HAP-1 (cell line): ENCODE measurements around the gene SRSF12.

Experiments used
- DNase-seq, 2 experiments: peaks; one replicate each; pipeline ENCODE4 v3.0.0-alpha.2; 2016 to 2020; ENCODE audit warnings: low spot score in 2 of 2
- H3K27me3 ChIP-seq: fragments of 250-450 bp; sonication (Bioruptor Pico); 2 replicates; pipeline ENCODE4 v1.5.1; 2020; ENCODE audit warnings: low read depth, mild to moderate bottlenecking, moderate library complexity
- H3K36me3 ChIP-seq: fragments of 250-450 bp; sonication (Bioruptor Pico); replicated peaks from 2 replicates; pipeline ENCODE4 v1.5.1; 2020; ENCODE audit warnings: mild to moderate bottlenecking
- H3K4me1 ChIP-seq: fragments of 250-450 bp; sonication (Bioruptor Pico); 2 replicates; pipeline ENCODE4 v1.5.1; 2020; ENCODE audit warnings: mild to moderate bottlenecking
- H3K4me3 ChIP-seq: fragments of 250-450 bp; sonication (Bioruptor Pico); 2 replicates; pipeline ENCODE4 v1.5.1; 2020; ENCODE audit warnings: mild to moderate bottlenecking, moderate library complexity
- H3K9me3 ChIP-seq: fragments of 250-450 bp; sonication (Bioruptor Pico); 2 replicates; pipeline ENCODE4 v1.5.1; 2020; ENCODE audit warnings: mild to moderate bottlenecking, moderate library complexity
- in situ Hi-C: fragments of 300-500 bp; cut with MboI; formaldehyde crosslinking; loops from 3 replicates; pipeline ENCODE4 v1.14.3; 2020; ENCODE audit warnings: low sequenced_read_pairs, inconsistent platforms, mixed read lengths

SRSF12 gene

GRCh38 chr6:89050697-89051096 lies 67.2 kb downstream of the SRSF12 start:
- H3K27me3 ChIP-seq: no peaks in the 10 kb centered on the region
- in situ Hi-C loops: no loop called here
- H3K9me3 ChIP-seq: no peaks in the 10 kb centered on the region
- DNase-seq: no peak
- no peak overlapping the region for H3K4me3 ChIP-seq
- H3K4me1 ChIP-seq: no peaks in the 10 kb centered on the region
- no peaks in the 10 kb centered on the region for H3K36me3 ChIP-seq

GRCh38 chr6:89050155-89050554 lies 67.7 kb downstream of the SRSF12 start:
- H3K36me3 ChIP-seq: no peaks in the 10 kb centered on the region
- DNase-seq: no peak

GRCh38 chr6:89048985-89049384 lies 68.9 kb downstream of the SRSF12 start:
- Histone ChIP-seq H3K9me3 (no peaks in the 10 kb centered on the region), H3K27me3 (no peaks in the 10 kb centered on the region), H3K4me3 (no peak overlapping the region), H3K36me3 (no peaks in the 10 kb centered on the region), H3K4me1 (no peaks in the 10 kb centered on the region)
- DNase-seq: no peak
- in situ Hi-C loops: no loop called here

More at GRCh38 chr6:89050155-89050554, 67.7 kb downstream of the SRSF12 start:
- Histone ChIP-seq H3K9me3 (no peaks in the 10 kb centered on the region), H3K4me1 (no peaks in the 10 kb centered on the region), H3K27me3 (no peaks in the 10 kb centered on the region), H3K4me3 (no peak overlapping the region)
- in situ Hi-C loops: no loop called here

- H3K36me3 ChIP-seq: no peaks in the 10 kb centered on the region
- DNase-seq: no peak
- H3K9me3 ChIP-seq: no peaks in the 10 kb centered on the region
- in situ Hi-C loops: no loop called here
- H3K27me3 ChIP-seq: no peaks in the 10 kb centered on the region
- H3K4me1 ChIP-seq: no peaks in the 10 kb centered on the region
- no peak overlapping the region for H3K4me3 ChIP-seq
Measured at GRCh38 chr6:89048288-89048923, 69.5 kb downstream of the SRSF12 start.

GRCh38 chr6:89047473-89047872 lies 70.4 kb downstream of the SRSF12 start:
- H3K27me3 ChIP-seq: no peaks in the 10 kb centered on the region
- H3K4me1 ChIP-seq: no peaks in the 10 kb centered on the region
- no peak overlapping the region for H3K4me3 ChIP-seq
- H3K9me3 ChIP-seq: no peaks in the 10 kb centered on the region
- no peaks in the 10 kb centered on the region for H3K36me3 ChIP-seq
- DNase-seq: no peak
- in situ Hi-C loops: no loop called here
